GM12878 (cell line): ENCODE results near the gene SCN10A. TPM values are rescaled to one million over a fixed set of nuclear protein-coding genes. Genes with fewer than 3 reads are reported as not detected.

Experiments
- ATAC-seq: fragments of 200-7000 bp; cut with Tn5 transposase; 3 replicates; pipeline ENCODE4 v1.9.1; 2020; ENCODE audit warnings: mild to moderate bottlenecking, moderate library complexity
- BruUV-seq: library from RNA; stranded (reverse); fragments of 400-500 nt; replicated peaks from 2 replicates; lab custom pipeline; 2021; lab: Mats Ljungman, UMichigan
- CTCF ChIA-PET: fragments of 300-600 bp; sonication (Branson Sonifier 250); formaldehyde crosslinking; extraction: SDS; loops from one replicate; lab custom pipeline; 2021; ENCODE audit warnings: inconsistent platforms; lab: Yijun Ruan, JAX
- POLR2A ChIA-PET: fragments of 350-600 bp; formaldehyde crosslinking; extraction: SDS; loops from one replicate; lab custom pipeline; 2021; ENCODE audit warnings: inconsistent platforms; lab: Charles Lee
- RAD21 ChIA-PET: fragments of 300-600 bp; sonication (Branson Sonifier 250); formaldehyde crosslinking; loops from one replicate; lab custom pipeline; 2023; ENCODE audit warnings: antibody characterized with exemption; ENCODE audit not compliant: unreplicated experiment; lab: Charles Lee
- SMC1A ChIA-PET: fragments of 300-600 bp; sonication (Branson Sonifier 250); formaldehyde crosslinking; loops from one replicate; lab custom pipeline; 2023; ENCODE audit not compliant: unreplicated experiment, uncharacterized antibody; lab: Charles Lee
- DNase-seq: peaks from one replicate; pipeline ENCODE4 v3.0.0-alpha.2; 2011; ENCODE audit warnings: low read depth, low spot score
- FAIRE-seq: peaks from 3 replicates; lab custom pipeline; 2011; peaks lifted over from hg19 to GRCh38; lab: Jason Lieb, UNC
- H2AFZ ChIP-seq: 2 replicates; pipeline ENCODE4 v1.6.0; 2011; ENCODE audit warnings: low read depth, low read length, control low read depth; ENCODE audit not compliant: control insufficient read depth
- H3K27ac ChIP-seq: 2 replicates; pipeline ENCODE4 v1.5.1; 2011; ENCODE audit warnings: control low read depth; ENCODE audit not compliant: control insufficient read depth, insufficient read depth
- H3K27me3 ChIP-seq, 2 experiments: replicated peaks in 1 of 2; 2 replicates each; pipeline versions ENCODE4 v1.6.0 to v1.6.1; 2011; ENCODE audit warnings: low read length in 1 of 2; ENCODE audit not compliant: control insufficient read depth in 2 of 2, insufficient read depth in 2 of 2
- H3K36me3 ChIP-seq, 2 experiments: 2 replicates each; pipeline ENCODE4 v1.5.1; 2011; ENCODE audit warnings: low read length in 1 of 2; ENCODE audit not compliant: control insufficient read depth in 2 of 2, insufficient read depth in 2 of 2
- H3K4me1 ChIP-seq: 2 replicates; pipeline ENCODE4 v1.6.1; 2011; ENCODE audit warnings: mild to moderate bottlenecking, low read length, moderate library complexity, mixed read lengths; ENCODE audit not compliant: control insufficient read depth, insufficient read depth
- H3K4me2 ChIP-seq: 2 replicates; pipeline ENCODE4 v1.6.0; 2011; ENCODE audit warnings: control low read depth; ENCODE audit not compliant: control insufficient read depth, insufficient read depth
- H3K4me3 ChIP-seq: fragments of 200-600 bp; sonication (generic); 2 replicates; pipeline ENCODE4 v1.5.1; 2016
- H3K79me2 ChIP-seq: 2 replicates; pipeline ENCODE4 v1.6.0; 2011; ENCODE audit warnings: low read length; ENCODE audit not compliant: control insufficient read depth, insufficient read depth
- H3K9ac ChIP-seq: 2 replicates; pipeline ENCODE4 v1.8.0; 2011; ENCODE audit warnings: low read length, control low read depth, mixed read lengths; ENCODE audit not compliant: control insufficient read depth, insufficient read depth
- H3K9me3 ChIP-seq: replicated peaks from 3 replicates; pipeline ENCODE4 v1.5.1; 2011; ENCODE audit warnings: mild to moderate bottlenecking, low read length; ENCODE audit not compliant: control insufficient read depth, insufficient read depth
- H4K20me1 ChIP-seq: 2 replicates; pipeline ENCODE4 v1.6.0; 2011; ENCODE audit not compliant: control insufficient read depth, insufficient read depth
- ASH2L ChIP-seq: fragments of 300-600, 200-600 bp; sonication (generic); IDR thresholded peaks from 2 replicates; pipeline ENCODE4 v1.6.1; 2017; ENCODE audit warnings: low read depth, mild to moderate bottlenecking, borderline replicate concordance
- BHLHE40 ChIP-seq, 2 experiments: fragments of 450-650 bp in 1 of 2; IDR thresholded peaks; 2 replicates each; pipeline ENCODE4 v1.6.1; 2011 to 2017; ENCODE audit warnings: low read depth in 2 of 2, borderline replicate concordance in 1 of 2, improper control_type of control experiment in 1 of 2, low read length in 1 of 2, mild to moderate bottlenecking in 1 of 2
- CBX5 ChIP-seq: sonication (generic); IDR thresholded peaks from 2 replicates; pipeline ENCODE4 v1.6.1; 2016; ENCODE audit warnings: low read depth, moderate library complexity, mild to moderate bottlenecking, inconsistent platforms
- CTCF ChIP-seq, 3 experiments: IDR thresholded peaks in 2 of 3; conservative IDR thresholded peaks in 1 of 3; 2 replicates each; pipeline ENCODE4 v1.5.1; 2011; ENCODE audit warnings: low read depth in 3 of 3, low read length in 3 of 3, mild to moderate bottlenecking in 3 of 3, control low read depth in 2 of 3, moderate library complexity in 2 of 3, inconsistent platforms in 1 of 3, mixed read lengths in 1 of 3; ENCODE audit not compliant: control insufficient read depth in 2 of 3, insufficient read depth in 1 of 3; ENCODE audit errors: extremely low read depth in 1 of 3
- EED ChIP-seq: sonication (generic); IDR thresholded peaks from 2 replicates; pipeline ENCODE4 v1.6.1; 2016; ENCODE audit warnings: antibody characterized with exemption, low read depth
- FOXM1 ChIP-seq: IDR thresholded peaks from 2 replicates; pipeline ENCODE4 v1.6.1; 2012; ENCODE audit warnings: low read depth, mild to moderate bottlenecking, inconsistent platforms, low read length, moderate library complexity
- SMC3 ChIP-seq: IDR thresholded peaks from 2 replicates; pipeline ENCODE4 v1.6.1; 2011; ENCODE audit warnings: low read length, improper control_type of control experiment, borderline replicate concordance
- ZBTB33 ChIP-seq: fragments of 450-650 bp; IDR thresholded peaks from 2 replicates; pipeline ENCODE4 v1.6.1; 2017; ENCODE audit warnings: mild to moderate bottlenecking
- WGBS: methylation state at CpG from one replicate; pipeline ENCODE4 v1.1.6; 2016; ENCODE audit warnings: low lambda C conversion rate; ENCODE audit not compliant: insufficient replicate concordance, insufficient coverage; ENCODE audit errors: missing lambda C conversion rate; 5-methylcytosine and 5-hydroxymethylcytosine counted together
- in situ Hi-C: fragments of 300-500 bp; cut with MboI; formaldehyde crosslinking; loops from 9 replicates; pipeline ENCODE4 v1.14.3; 2018; ENCODE audit warnings: mixed read lengths
- intact Hi-C: fragments of 100-400 bp; cut with micrococcal nuclease; formaldehyde crosslinking; loops from one replicate; pipeline ENCODE4 v1.14.2; 2022; ENCODE audit not compliant: unreplicated experiment
- polyA plus RNA-seq, 11 experiments: library from polyadenylated mRNA; depleted of rRNA in 4 of 11; unstranded in 6 of 11; stranded (reverse) in 5 of 11; fragments of >200 nt; fragmentation: Nextera tagmentation in 4 of 11; fragmentation: Illumina TruSeq in 1 of 11; extraction: Ambion mirVana in 4 of 11; extraction: Trizol in 1 of 11; gene quantifications; 1 replicate in 1 of 11; 2 replicates in 10 of 11; pipeline versions ENCODE4 v1.2.1 to v1.2.3, GENCODE V29; 2011 to 2016; ENCODE audit warnings: inconsistent platforms in 2 of 11, missing spikeins in 2 of 11, low read depth in 1 of 11
- total RNA-seq, 4 experiments: library from RNA; depleted of rRNA in 3 of 4; stranded (reverse); fragments of >200 nt in 3 of 4; fragmentation: Illumina TruSeq in 1 of 4; extraction: Trizol in 1 of 4; gene quantifications; 2 replicates each; pipeline versions ENCODE4 v1.2.1 to v1.2.3, GENCODE V29; 2013 to 2021

SCN10A gene
- total and polyA plus RNA-seq, 10 of the 15 experiments (the other 5 are each of a cell fraction or from before 2014, with no cell fraction given), result not detected

GRCh38 chr3:38707730-38708129 lies 108.3 kb downstream of the SCN10A start:
- FAIRE-seq (no peak), DNase-seq (no peak)
- WGBS, result 0% methylated on average over 1 of the region's 1 CpG
- Histone ChIP-seq H4K20me1 (no peaks in the 10 kb centered on the region), H3K9ac (no peak overlapping the region), H3K4me3 (no peak overlapping the region), H3K36me3 (no peaks in the 10 kb centered on the region), H3K79me2 (no peaks in the 10 kb centered on the region), H3K4me2 (no peak overlapping the region), H3K9me3 (no peaks in the 10 kb centered on the region), H2AFZ (no peak overlapping the region), H3K4me1 (no peaks in the 10 kb centered on the region)
- intact Hi-C loops (no loop called here), in situ Hi-C loops (no loop called here)
- ChIA-PET SMC1A (no interaction called here), RAD21 (no interaction called here), CTCF (no interaction called here), POLR2A (no interaction called here)
- no TSS peak for BruUV-seq
- no peak for TF ChIP-seq ZBTB33
- TF ChIP-seq CBX5, result no peak
- TF ChIP-seq CTCF (IDR thresholded peaks at IDR 0.05 in 2 of 3, conservative IDR thresholded peaks at IDR 0.05 in 1 of 3; ENCODE audit: control insufficient read depth in 2 of 3, extremely low read depth in 1 of 3, insufficient read depth in 1 of 3, low read depth in 3 of 3, low read length in 3 of 3), result peak; percentile 22 to 40 (median 40); a peak in 3 of 6 replicates
- no peak for TF ChIP-seq FOXM1
- no peak for TF ChIP-seq ASH2L
- TF ChIP-seq SMC3, result peak; percentile 26; the same call in 1 of the 2 replicates
- no peak for TF ChIP-seq BHLHE40 (IDR thresholded peaks at IDR 0.05; ENCODE audit: borderline replicate concordance in 1 of 2, low read depth in 2 of 2, low read length in 1 of 2)
- TF ChIP-seq EED, result no peak
- TF ChIP-seq, all 136 proteins: peak for 2
- Histone ChIP-seq H3K27ac (no peak overlapping the region), H3K27me3 (no peaks in the 10 kb centered on the region; a peak in 1 of 4 replicates)
- ATAC-seq, result no peak
